H1 (cell line): ENCODE results near the gene HMGCLL1. TPM values are rescaled to one million over a fixed set of nuclear protein-coding genes. Genes with fewer than 3 reads are reported as not detected.

Source experiments
- CTCF ChIA-PET: fragments of 300-600 bp; sonication (Branson Sonifier 250); formaldehyde crosslinking; loops from one replicate; lab custom pipeline; 2021; ENCODE audit not compliant: partially characterized antibody; lab: Charles Lee
- POLR2A ChIA-PET: fragments of 300-600 bp; sonication (Branson Sonifier 250); formaldehyde crosslinking; loops from one replicate; lab custom pipeline; 2021; ENCODE audit warnings: inconsistent platforms; ENCODE audit not compliant: partially characterized antibody; lab: Charles Lee
- DNase-seq, 2 experiments: peaks; one replicate each; pipeline versions ENCODE4 v3.0.0 to v3.0.0-alpha.2; 2010 to 2022; ENCODE audit warnings: low spot score in 2 of 2, low read depth in 1 of 2, mixed read lengths in 1 of 2
- FAIRE-seq: peaks from 2 replicates; lab custom pipeline; 2011; peaks lifted over from hg19 to GRCh38; lab: Jason Lieb, UNC
- H2AFZ ChIP-seq: 2 replicates; pipeline ENCODE4 v1.8.1; 2012; ENCODE audit warnings: low read length, inconsistent platforms
- H2AK5ac ChIP-seq: 2 replicates; pipeline ENCODE4 v1.6.1; 2013; ENCODE audit warnings: low read depth, low read length
- H2BK120ac ChIP-seq: replicated peaks from 2 replicates; pipeline ENCODE3; 2013; ENCODE audit warnings: low read depth, low read length, inconsistent platforms
- H2BK12ac ChIP-seq: 2 replicates; pipeline ENCODE4 v1.6.1; 2013; ENCODE audit warnings: low read depth, low read length
- H2BK15ac ChIP-seq: 2 replicates; pipeline ENCODE4 v1.6.1; 2013; ENCODE audit warnings: low read length
- H2BK20ac ChIP-seq: 2 replicates; pipeline ENCODE4 v1.6.1; 2013; ENCODE audit warnings: low read length
- H2BK5ac ChIP-seq: 2 replicates; pipeline ENCODE4 v1.6.1; 2013; ENCODE audit warnings: low read depth, low read length
- H3K14ac ChIP-seq: 2 replicates; pipeline ENCODE4 v1.6.1; 2013; ENCODE audit warnings: inconsistent platforms; ENCODE audit not compliant: insufficient read length
- H3K18ac ChIP-seq: 2 replicates; pipeline ENCODE4 v1.6.1; 2013; ENCODE audit warnings: low read length; ENCODE audit errors: extremely low read depth
- H3K23ac ChIP-seq: 2 replicates; pipeline ENCODE4 v1.6.1; 2013; ENCODE audit warnings: inconsistent platforms; ENCODE audit not compliant: insufficient read length
- H3K23me2 ChIP-seq: 2 replicates; pipeline ENCODE4 v1.6.1; 2013; ENCODE audit warnings: low read depth, low read length
- H3K27ac ChIP-seq: 2 replicates; pipeline ENCODE4 v1.6.1; 2011; ENCODE audit warnings: low read depth, low read length, inconsistent platforms
- H3K27me3 ChIP-seq, 4 experiments: replicated peaks in 1 of 4; 1 replicate in 1 of 4; 2 replicates in 3 of 4; pipeline versions ENCODE4 v1.6.1 to v1.8.1; 2011 to 2013; ENCODE audit warnings: low read length in 3 of 4, mild to moderate bottlenecking in 3 of 4, inconsistent platforms in 2 of 4, mixed read lengths in 2 of 4, moderate library complexity in 1 of 4; ENCODE audit not compliant: control insufficient read depth in 3 of 4, insufficient read depth in 3 of 4; ENCODE audit errors: extremely low read depth in 1 of 4
- H3K36me3 ChIP-seq, 4 experiments: 2 replicates each; pipeline versions ENCODE4 v1.6.1 to v1.8.1; 2011 to 2013; ENCODE audit warnings: mild to moderate bottlenecking in 4 of 4, low read length in 3 of 4, moderate library complexity in 2 of 4, control low read depth in 1 of 4, inconsistent platforms in 1 of 4; ENCODE audit not compliant: insufficient read depth in 4 of 4, control insufficient read depth in 2 of 4
- H3K4ac ChIP-seq: replicated peaks from 2 replicates; pipeline ENCODE3; 2013; ENCODE audit warnings: low read length, low read depth, mixed read lengths, inconsistent platforms; ENCODE audit not compliant: insufficient read length
- H3K4me1 ChIP-seq, 4 experiments: replicated peaks in 1 of 4; 1 replicate in 1 of 4; 2 replicates in 3 of 4; pipeline versions ENCODE4 v1.6.1 to v1.8.1; 2011 to 2013; ENCODE audit warnings: low read length in 3 of 4, inconsistent platforms in 2 of 4, mixed read lengths in 1 of 4; ENCODE audit not compliant: insufficient read depth in 4 of 4, control insufficient read depth in 3 of 4
- H3K4me2 ChIP-seq, 2 experiments: 2 replicates each; pipeline versions ENCODE4 v1.6.1 to v1.8.1; 2011 to 2013; ENCODE audit warnings: low read depth in 2 of 2, low read length in 2 of 2, control low read depth in 1 of 2, inconsistent platforms in 1 of 2, mild to moderate bottlenecking in 1 of 2; ENCODE audit not compliant: insufficient read depth in 1 of 2
- H3K4me3 ChIP-seq, 4 experiments: fragments of 200-600, 300-600 bp in 1 of 4; sonication (generic), shearing (Covaris generic), sonication (Bioruptor Twin) in 1 of 4; 2 replicates each; pipeline versions ENCODE4 v1.5.1 to v1.8.1; 2011 to 2016; ENCODE audit warnings: low read length in 4 of 4, low read depth in 3 of 4, control low read depth in 2 of 4, inconsistent platforms in 2 of 4, mild to moderate bottlenecking in 2 of 4, mixed read lengths in 1 of 4, moderate library complexity in 1 of 4; ENCODE audit not compliant: insufficient read depth in 2 of 4; ENCODE audit errors: extremely low read depth in 1 of 4
- H3K56ac ChIP-seq: replicated peaks from 2 replicates; pipeline ENCODE3; 2013; ENCODE audit warnings: low read depth, mild to moderate bottlenecking, mixed read lengths, low read length, inconsistent platforms; ENCODE audit not compliant: insufficient read length
- H3K79me1 ChIP-seq: 2 replicates; pipeline ENCODE4 v1.6.1; 2013; ENCODE audit warnings: low read depth, low read length, control low read depth
- H3K79me2 ChIP-seq, 2 experiments: 2 replicates each; pipeline versions ENCODE4 v1.6.1 to v1.8.1; 2012 to 2013; ENCODE audit warnings: low read length in 2 of 2, mild to moderate bottlenecking in 2 of 2, inconsistent platforms in 1 of 2; ENCODE audit not compliant: insufficient read depth in 2 of 2, control insufficient read depth in 1 of 2
- H3K9ac ChIP-seq, 4 experiments: replicated peaks in 1 of 4; 1 replicate in 1 of 4; 2 replicates in 3 of 4; pipeline versions ENCODE4 v1.6.1 to v1.8.1; 2011 to 2013; ENCODE audit warnings: low read depth in 3 of 4, low read length in 3 of 4, control low read depth in 2 of 4, mild to moderate bottlenecking in 2 of 4, moderate library complexity in 2 of 4, inconsistent platforms in 1 of 4; ENCODE audit errors: extremely low read depth in 1 of 4
- H3K9me3 ChIP-seq, 2 experiments: 2 replicates each; pipeline versions ENCODE4 v1.6.1 to v1.8.1; 2012 to 2013; ENCODE audit warnings: mild to moderate bottlenecking in 2 of 2, moderate library complexity in 2 of 2, control low read depth in 1 of 2, inconsistent platforms in 1 of 2, low read depth in 1 of 2, low read length in 1 of 2, mixed read lengths in 1 of 2; ENCODE audit not compliant: insufficient read depth in 2 of 2
- H4K20me1 ChIP-seq, 2 experiments: replicated peaks in 1 of 2; 2 replicates each; pipeline versions ENCODE3 to v1.8.1; 2011 to 2013; ENCODE audit warnings: inconsistent platforms in 2 of 2, low read length in 2 of 2, mild to moderate bottlenecking in 1 of 2; ENCODE audit not compliant: insufficient read depth in 2 of 2, control insufficient read depth in 1 of 2
- H4K5ac ChIP-seq: 2 replicates; pipeline ENCODE4 v1.6.1; 2013; ENCODE audit warnings: low read length, low read depth, mixed read lengths, inconsistent platforms; ENCODE audit not compliant: insufficient read length
- H4K8ac ChIP-seq: 2 replicates; pipeline ENCODE4 v1.8.0; 2013; ENCODE audit warnings: mild to moderate bottlenecking, moderate library complexity, low read length, inconsistent platforms; ENCODE audit not compliant: insufficient read depth; ENCODE audit errors: extremely low read depth
- H4K91ac ChIP-seq: replicated peaks from 2 replicates; pipeline ENCODE3; 2013; ENCODE audit warnings: low read length, mixed read lengths, inconsistent platforms; ENCODE audit not compliant: insufficient read length
- EGR1 ChIP-seq: IDR thresholded peaks from 2 replicates; pipeline ENCODE4 v1.6.1; 2011; ENCODE audit warnings: low read depth, low read length, borderline replicate concordance
- EZH2 ChIP-seq: fragments of 200-600 bp; sonication (generic); IDR thresholded peaks from 2 replicates; pipeline ENCODE4 v1.7.1; 2012; ENCODE audit warnings: low read depth, mild to moderate bottlenecking, moderate library complexity, low read length, inconsistent platforms; ENCODE audit not compliant: severe bottlenecking
- SP4 ChIP-seq: IDR thresholded peaks from 2 replicates; pipeline ENCODE4 v1.6.1; 2012; ENCODE audit warnings: low read length, inconsistent platforms
- SRF ChIP-seq: IDR thresholded peaks from 2 replicates; pipeline ENCODE4 v1.6.1; 2011; ENCODE audit warnings: mild to moderate bottlenecking, low read depth, low read length, moderate library complexity
- SUZ12 ChIP-seq: fragments of 200-600 bp; sonication (generic); IDR thresholded peaks from 2 replicates; pipeline ENCODE4 v1.6.1; 2012; ENCODE audit warnings: mild to moderate bottlenecking, inconsistent platforms, low read length, moderate library complexity, mixed read lengths
- WGBS, 2 experiments: shearing (Covaris generic) in 1 of 2; methylation state at CpG; one replicate each; pipeline versions ENCODE4 v1.1.6 to v1.1.7; 2013 to 2015; ENCODE audit warnings: low lambda C conversion rate in 2 of 2, mixed read lengths in 2 of 2, inconsistent platforms in 1 of 2, low coverage in 1 of 2, missing lambda C conversion rate in 1 of 2; ENCODE audit not compliant: insufficient replicate concordance in 2 of 2, insufficient coverage in 1 of 2, insufficient read length in 1 of 2; ENCODE audit errors: extremely low coverage in 1 of 2, missing lambda C conversion rate in 1 of 2; 5-methylcytosine and 5-hydroxymethylcytosine counted together
- polyA plus RNA-seq, 7 experiments: library from polyadenylated mRNA; depleted of rRNA in 3 of 7; stranded (reverse) in 5 of 7; unstranded in 2 of 7; fragments of >200 nt in 5 of 7; fragments of 200-250 nt in 2 of 7; gene quantifications; 1 replicate in 5 of 7; 2 replicates in 1 of 7; 4 replicates in 1 of 7; pipeline versions ENCODE4 v1.2.1 to v1.2.3, GENCODE V29; 2011 to 2013; ENCODE audit warnings: missing spikeins in 2 of 7, mixed read lengths in 2 of 7
- total RNA-seq: library from RNA; stranded (reverse); fragmentation: NEBNext Ultra II Directional; extraction: Animal tissue kit (Norgen Biotek cat#: 25700); gene quantifications from 2 replicates; pipeline ENCODE4 v1.2.1, GENCODE V29; 2021

The HMGCLL1 gene
- total and polyA plus RNA-seq, 2 of the 8 experiments (the other 6 are each of a cell fraction or from before 2014, with no cell fraction given) = 0.06 to 0.41 TPM

DNA sequence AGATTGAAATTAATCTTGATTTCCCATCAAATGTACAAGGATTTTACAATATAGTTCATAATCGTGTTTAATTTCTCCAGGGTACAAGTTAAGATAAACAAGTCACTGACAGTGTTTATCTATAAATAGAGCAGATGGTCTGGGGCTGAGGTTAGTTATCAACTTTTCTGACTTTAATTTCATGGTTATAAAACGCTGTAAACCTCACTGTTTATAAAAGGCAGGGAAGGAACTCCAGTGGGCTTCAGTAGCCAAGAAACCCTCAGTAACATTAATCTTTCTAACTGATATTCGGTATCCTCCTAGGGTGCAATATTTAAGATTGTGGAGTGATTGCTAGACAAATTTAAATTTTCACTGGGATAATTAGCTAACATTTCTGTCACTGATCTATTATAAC lies 183.1 kb downstream of the HMGCLL1 start:
- H2BK15ac ChIP-seq = no peak overlapping the region
- H4K8ac ChIP-seq = no peak overlapping the region
- H3K36me3 ChIP-seq = no peaks in the 10 kb centered on the region
- no peak overlapping the region for H2BK5ac ChIP-seq
- H3K79me2 ChIP-seq = no peaks in the 10 kb centered on the region
- no peak overlapping the region for H3K14ac ChIP-seq
- no peak overlapping the region for H3K23ac ChIP-seq
- no peaks in the 10 kb centered on the region for H4K20me1 ChIP-seq
- no peak overlapping the region for H4K91ac ChIP-seq
- no peak overlapping the region for H2BK20ac ChIP-seq
- H3K18ac ChIP-seq = no peak overlapping the region
- 66% methylated on average over 3 of the region's 3 CpGs; no CpG with 5 or more reads in 1 of the 2 experiments for WGBS, 2 experiments
- H3K79me1 ChIP-seq = no peaks in the 10 kb centered on the region
- H3K9ac ChIP-seq = no peak overlapping the region
- no peak for FAIRE-seq
- H3K4me2 ChIP-seq = no peak overlapping the region
- no peak overlapping the region for H3K4ac ChIP-seq
- H2AFZ ChIP-seq = no peak overlapping the region
- ChIA-PET POLR2A (no interaction called here), CTCF (no interaction called here)
- no peaks in the 10 kb centered on the region for H3K4me1 ChIP-seq
- no peak overlapping the region for H2AK5ac ChIP-seq
- H3K27ac ChIP-seq = no peak overlapping the region
- H3K56ac ChIP-seq = no peak overlapping the region
- H4K5ac ChIP-seq = no peak overlapping the region
- H2BK12ac ChIP-seq = no peak overlapping the region
- no peaks in the 10 kb centered on the region for H3K23me2 ChIP-seq
- no peak for DNase-seq
- TF ChIP-seq SRF (no peak), SP4 (no peak), EGR1 (no peak), EZH2 (no peak), SUZ12 (no peak)
- H3K4me3 ChIP-seq = no peak overlapping the region
- H3K9me3 ChIP-seq = no peaks in the 10 kb centered on the region
- H2BK120ac ChIP-seq = no peak overlapping the region
- H3K27me3 ChIP-seq = no peaks in the 10 kb centered on the region
